D721Med (cell line): ENCODE measurements around the gene MPHOSPH6.

Experiments
- DNase-seq: peaks from one replicate; pipeline ENCODE4 v3.0.0; 2011; ENCODE audit warnings: low spot score; ENCODE audit not compliant: insufficient read length
- FAIRE-seq: peaks from 2 replicates; lab custom pipeline; 2011; peaks lifted over from hg19 to GRCh38; lab: Jason Lieb, UNC
- CTCF ChIP-seq: IDR thresholded peaks from 2 replicates; pipeline ENCODE4 v1.5.1; 2012; ENCODE audit warnings: mild to moderate bottlenecking, control low read depth; ENCODE audit not compliant: insufficient read depth; ENCODE audit errors: missing control alignments

The MPHOSPH6 gene

DNA sequence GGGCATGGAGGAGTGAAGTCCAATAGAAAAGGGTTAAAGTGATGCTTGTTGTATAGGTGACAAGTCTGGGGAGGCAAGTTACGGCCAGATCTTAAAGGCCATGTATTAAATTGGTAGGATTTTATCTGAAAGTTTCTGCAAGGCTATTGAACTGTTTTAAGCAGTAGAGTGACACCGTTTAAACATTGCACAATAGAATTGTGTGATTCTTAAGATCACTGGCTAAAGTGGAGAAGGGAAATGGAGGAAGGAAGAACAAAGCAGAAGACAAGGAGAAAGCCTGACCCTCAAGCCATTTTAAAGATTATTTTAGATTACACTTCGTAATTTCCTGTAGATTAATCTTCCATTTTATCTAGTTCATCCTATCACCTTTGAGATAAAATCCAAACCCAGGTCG lies 5.6 kb upstream of the MPHOSPH6 start:
- FAIRE-seq = no peak
- TF ChIP-seq CTCF = no peak
- DNase-seq = no peak

GRCh38 chr16:82167670-82168069 lies 2.4 kb downstream of the MPHOSPH6 start:
- DNase-seq (no peak), FAIRE-seq (no peak)
- TF ChIP-seq CTCF = no peak

- no peak for DNase-seq
- FAIRE-seq = no peak
- no peak for TF ChIP-seq CTCF
These were observed 9.8 kb downstream of the MPHOSPH6 start for GRCh38 chr16:82160226-82160625.

DNA sequence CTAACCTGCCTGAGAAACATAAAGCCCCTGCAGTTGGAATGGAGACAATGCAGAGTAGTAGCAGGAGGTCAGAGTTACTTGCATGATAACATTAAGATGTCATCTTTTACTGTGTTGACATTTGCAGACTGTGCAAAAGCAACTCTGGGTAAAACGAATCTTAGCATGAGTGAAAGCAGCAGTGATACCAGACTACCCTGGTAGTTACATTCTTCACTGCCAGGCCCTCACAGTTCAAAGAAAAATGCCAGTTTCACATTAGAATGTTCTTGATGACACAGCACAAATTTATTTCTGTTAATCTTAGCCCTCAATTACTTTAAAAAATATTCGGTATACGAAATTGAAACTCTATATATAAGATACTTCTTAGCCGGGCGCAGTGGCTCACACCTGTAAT lies 12.2 kb downstream of the MPHOSPH6 start:
- DNase-seq = no peak
- TF ChIP-seq CTCF = no peak
- no peak for FAIRE-seq

DNA sequence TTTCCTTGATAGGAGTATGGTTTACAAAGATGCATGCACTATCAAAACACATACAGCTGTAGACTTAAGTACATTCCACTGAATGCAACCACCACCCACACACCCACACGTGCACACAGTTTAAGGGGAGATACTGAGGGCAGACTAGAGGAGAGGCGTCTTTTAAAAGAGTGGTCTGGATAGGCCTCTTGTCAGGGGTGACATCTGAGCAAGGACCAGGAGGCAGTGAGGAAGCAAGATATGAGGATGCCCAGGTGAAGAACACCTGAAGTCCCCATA lies 12.6 kb downstream of the MPHOSPH6 start:
- no peak for DNase-seq
- TF ChIP-seq CTCF = no peak
- no peak for FAIRE-seq

DNA sequence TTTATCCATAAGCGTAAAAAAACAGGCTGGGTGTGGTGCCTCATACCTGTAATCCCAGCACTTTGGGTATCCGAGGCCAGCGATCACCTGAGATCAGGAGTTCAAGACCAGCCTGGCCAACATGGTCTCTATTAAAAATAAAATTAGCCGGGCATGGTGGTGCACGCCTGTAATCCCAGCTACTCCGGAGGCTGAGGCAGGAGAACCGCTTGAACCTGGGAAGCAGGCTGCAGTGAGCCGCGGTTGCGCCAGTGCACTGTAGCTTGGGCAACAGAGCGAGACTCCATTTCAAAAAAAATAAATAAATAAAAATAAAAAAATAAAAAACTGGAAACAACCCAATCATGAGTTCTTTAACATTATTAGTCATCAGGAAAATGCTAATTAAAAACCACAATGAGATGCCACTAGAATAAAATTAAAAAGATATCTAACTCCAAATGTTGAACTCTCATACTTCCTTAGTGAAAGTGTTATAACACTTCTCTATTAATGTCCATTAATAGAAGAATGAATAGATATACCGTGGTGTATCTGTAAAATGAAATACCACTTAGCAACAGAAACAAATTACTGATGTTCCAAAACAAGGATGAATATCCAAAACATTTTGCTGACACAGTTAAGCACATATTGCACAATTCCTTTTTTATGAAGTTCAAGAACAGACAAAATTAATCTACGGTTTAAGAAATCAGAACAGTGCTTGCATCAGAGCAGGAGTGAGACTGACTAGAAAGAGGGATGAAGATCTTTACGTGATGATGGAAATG lies 13.1 kb downstream of the MPHOSPH6 start:
- TF ChIP-seq CTCF = no peak
- FAIRE-seq (no peak), DNase-seq (no peak)

DNA sequence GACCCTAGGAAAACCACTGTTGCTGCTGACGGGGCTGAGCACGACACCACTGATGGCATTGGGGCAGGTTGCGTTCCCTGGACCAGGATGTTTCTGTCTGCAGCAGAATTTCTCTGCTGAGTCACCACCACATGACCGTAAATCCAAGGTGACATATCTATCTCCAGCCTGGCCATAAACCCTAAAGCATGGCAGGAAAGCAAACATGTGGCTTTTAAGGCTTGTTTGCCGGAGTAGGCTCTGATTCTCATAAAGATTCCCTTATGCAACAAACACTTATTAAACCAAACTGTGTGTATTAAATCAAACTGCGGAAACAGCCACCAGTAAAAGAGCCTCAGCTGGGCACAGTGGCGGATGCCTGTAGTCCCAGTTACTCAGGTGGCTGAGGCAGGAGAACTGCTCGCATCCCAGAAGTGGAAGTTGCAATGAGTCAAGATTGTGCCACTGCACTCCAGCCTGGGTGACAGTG lies 17.3 kb downstream of the MPHOSPH6 start:
- no peak for DNase-seq
- no peak for FAIRE-seq

More for the DNA sequence above, 17.3 kb downstream of the MPHOSPH6 start:
- TF ChIP-seq CTCF = no peak
